Activated T-helper 2 cell treated with anti-CD3 and anti-CD28 coated beads, Interferon-gamma antibody, Interleukin-2, Interleukin-4, amounts not matched to agents 10 μg/mL and 5 μg/mL and 100 μg/mL, durations not matched to agents 14 hours and 24 hours and 36 hours (primary cell): Measurements from ENCODE around the gene NUP160. TPM values are rescaled to one million over a fixed set of nuclear protein-coding genes. Genes with fewer than 3 reads are reported as not detected.
"Not testable (repeated sequence)": the region's sequence is repeated elsewhere in the genome, so short reads cannot be mapped to it uniquely, and the experiment has no call there.

Source experiments
- DNase-seq: peaks from one replicate; pipeline ENCODE4 v3.0.0; 2021; ENCODE audit warnings: low spot score
- H3K27ac Mint-ChIP-seq: one replicate; pipeline ENCODE4 v1.8.0; 2021; ENCODE audit warnings: mixed read lengths
- H3K27me3 Mint-ChIP-seq: one replicate; pipeline ENCODE4 v1.8.0; 2021; ENCODE audit warnings: low read depth, mixed read lengths
- H3K36me3 Mint-ChIP-seq: one replicate; pipeline ENCODE4 v1.8.0; 2021; ENCODE audit warnings: low read depth, mixed read lengths
- H3K4me1 Mint-ChIP-seq: one replicate; pipeline ENCODE4 v1.8.0; 2021; ENCODE audit warnings: low read depth, mixed read lengths
- H3K4me3 Mint-ChIP-seq: one replicate; pipeline ENCODE4 v1.8.0; 2021; ENCODE audit warnings: low read depth, mild to moderate bottlenecking, moderate library complexity, mixed read lengths
- H3K9me3 Mint-ChIP-seq: one replicate; pipeline ENCODE4 v1.8.0; 2021; ENCODE audit warnings: mixed read lengths
- intact Hi-C: fragments of 100-400 bp; cut with micrococcal nuclease; formaldehyde crosslinking; loops from one replicate; pipeline ENCODE4 v1.15.1; 2023
- total RNA-seq: library from RNA; stranded (reverse); gene quantifications from 2 replicates; pipeline ENCODE4 v1.2.3, GENCODE V29; 2022

The NUP160 gene
- total RNA-seq, 1 donor from 2014 or later: 81.2 TPM

GRCh38 chr11:47857485-47857884 lies 9.3 kb upstream of the NUP160 start:
- Mint-ChIP-seq H3K27me3 (no peaks in the 10 kb centered on the region), H3K4me1 (peaks cover 6% of the 10 kb centered on the region)
- intact Hi-C loops: loop anchor here (10.0 kb wide), 1 partner anchor 483 kb away; the partner anchor contains the start of gene SPI1

GRCh38 chr11:47856186-47856585 lies 8.0 kb upstream of the NUP160 start:
- no peaks in the 10 kb centered on the region for H3K27me3 Mint-ChIP-seq
- intact Hi-C loops: loop anchor here (10.0 kb wide), 1 partner anchor 481 kb away; the partner anchor contains the start of gene SPI1
- H3K36me3 Mint-ChIP-seq: no peaks in the 10 kb centered on the region
- peaks cover 6% of the 10 kb centered on the region for H3K4me1 Mint-ChIP-seq
- H3K4me3 Mint-ChIP-seq: no peak overlapping the region
- no peak overlapping the region for H3K27ac Mint-ChIP-seq
- H3K9me3 Mint-ChIP-seq: no peaks in the 10 kb centered on the region
- no peak for DNase-seq

More at GRCh38 chr11:47857485-47857884, 9.3 kb upstream of the NUP160 start:
- Mint-ChIP-seq H3K27ac (no peak overlapping the region), H3K36me3 (no peaks in the 10 kb centered on the region), H3K9me3 (no peaks in the 10 kb centered on the region), H3K4me3 (no peak overlapping the region)
- DNase-seq: no peak

GRCh38 chr11:47854667-47855066 lies 6.5 kb upstream of the NUP160 start:
- no peak overlapping the region for H3K4me3 Mint-ChIP-seq
- no peak overlapping the region for H3K27ac Mint-ChIP-seq
- no peaks in the 10 kb centered on the region for H3K9me3 Mint-ChIP-seq
- no peaks in the 10 kb centered on the region for H3K36me3 Mint-ChIP-seq
- no peak for DNase-seq
- no peaks in the 10 kb centered on the region for H3K27me3 Mint-ChIP-seq
- peaks cover 15% of the 10 kb centered on the region for H3K4me1 Mint-ChIP-seq
- intact Hi-C loops: loop anchor here (10.0 kb wide), 1 partner anchor 480 kb away; the partner anchor contains the start of gene SPI1

GRCh38 chr11:47852053-47852452 lies 3.9 kb upstream of the NUP160 start:
- no peak for DNase-seq
- no peak overlapping the region for H3K4me3 Mint-ChIP-seq
- intact Hi-C loops: loop anchor here (10.0 kb wide), 1 partner anchor 477 kb away; the partner anchor contains the start of gene SPI1
- H3K9me3 Mint-ChIP-seq: no peaks in the 10 kb centered on the region
- H3K4me1 Mint-ChIP-seq: peaks cover 26% of the 10 kb centered on the region
- H3K27me3 Mint-ChIP-seq: no peaks in the 10 kb centered on the region
- H3K36me3 Mint-ChIP-seq: peaks cover 6% of the 10 kb centered on the region
- H3K27ac Mint-ChIP-seq: no peak overlapping the region

GRCh38 chr11:47850337-47850736 lies 2.2 kb upstream of the NUP160 start:
- H3K36me3 Mint-ChIP-seq: peaks cover 23% of the 10 kb centered on the region
- DNase-seq: no peak

GRCh38 chr11:47848700-47849155 lies 578 bp upstream of the NUP160 start:
- peaks cover 33% of the 10 kb centered on the region for H3K4me1 Mint-ChIP-seq
- intact Hi-C loops: loop anchor here (1.0 to 10.0 kb wide), 6 partner anchors 51 to 421 kb away; partner anchors contain the start of genes FNBP4, KBTBD4, MTCH2 and NDUFS3
- H3K4me3 Mint-ChIP-seq: peak overlapping the region; percentile 97
- no peaks in the 10 kb centered on the region for H3K27me3 Mint-ChIP-seq
- H3K36me3 Mint-ChIP-seq: peaks cover 25% of the 10 kb centered on the region
- no peaks in the 10 kb centered on the region for H3K9me3 Mint-ChIP-seq
- DNase-seq: no peak
- peak overlapping the region; percentile 98 for H3K27ac Mint-ChIP-seq

More at GRCh38 chr11:47850337-47850736, 2.2 kb upstream of the NUP160 start:
- Mint-ChIP-seq H3K4me1 (peaks cover 33% of the 10 kb centered on the region), H3K27me3 (no peaks in the 10 kb centered on the region), H3K27ac (peak overlapping the region; percentile 74), H3K4me3 (peak overlapping the region; percentile 59), H3K9me3 (no peaks in the 10 kb centered on the region)
- intact Hi-C loops: loop anchor here (10.0 kb wide), 1 partner anchor 476 kb away; the partner anchor contains the start of gene SPI1

GRCh38 chr11:47847537-47847891 lies 636 bp downstream of the NUP160 start:
- no peak for DNase-seq
- intact Hi-C loops: loop anchor here (1.0 to 10.0 kb wide), 5 partner anchors 50 to 420 kb away; partner anchors contain the start of genes KBTBD4, NDUFS3 and PSMC3
- H3K36me3 Mint-ChIP-seq: peaks cover 25% of the 10 kb centered on the region
- no peaks in the 10 kb centered on the region for H3K27me3 Mint-ChIP-seq
- H3K4me3 Mint-ChIP-seq: peak overlapping the region; percentile 97
- peak overlapping the region; percentile 98 for H3K27ac Mint-ChIP-seq
- no peaks in the 10 kb centered on the region for H3K9me3 Mint-ChIP-seq
- peaks cover 33% of the 10 kb centered on the region for H3K4me1 Mint-ChIP-seq

GRCh38 chr11:47846998-47847397 lies 1.2 kb downstream of the NUP160 start:
- Mint-ChIP-seq H3K36me3 (peaks cover 25% of the 10 kb centered on the region), H3K4me1 (peaks cover 33% of the 10 kb centered on the region), H3K4me3 (peak overlapping the region; percentile 97), H3K9me3 (no peaks in the 10 kb centered on the region), H3K27ac (peak overlapping the region; percentile 98), H3K27me3 (no peaks in the 10 kb centered on the region)
- no peak for DNase-seq
- intact Hi-C loops: loop anchor here (1.0 to 10.0 kb wide), 5 partner anchors 50 to 420 kb away; partner anchors contain the start of genes KBTBD4, NDUFS3 and PSMC3

GRCh38 chr11:47843361-47844055 lies 4.6 kb downstream of the NUP160 start:
- Mint-ChIP-seq H3K27me3 (no peaks in the 10 kb centered on the region), H3K4me3 (no peak overlapping the region), H3K36me3 (peaks cover 42% of the 10 kb centered on the region), H3K27ac (no peak overlapping the region), H3K4me1 (peaks cover 9% of the 10 kb centered on the region), H3K9me3 (no peaks in the 10 kb centered on the region)
- intact Hi-C loops: loop anchor here (10.0 kb wide), 1 partner anchor 269 kb away; the partner anchor contains the start of genes KBTBD4 and NDUFS3
- no peak for DNase-seq

- no peak for DNase-seq
- H3K27me3 Mint-ChIP-seq: no peaks in the 10 kb centered on the region
- H3K36me3 Mint-ChIP-seq: peaks cover 48% of the 10 kb centered on the region
- H3K9me3 Mint-ChIP-seq: no peaks in the 10 kb centered on the region
- H3K4me1 Mint-ChIP-seq: peaks cover 9% of the 10 kb centered on the region
- intact Hi-C loops: loop anchor here (10.0 kb wide), 1 partner anchor 268 kb away; the partner anchor contains the start of genes KBTBD4 and NDUFS3
- H3K27ac Mint-ChIP-seq: no peak overlapping the region
- H3K4me3 Mint-ChIP-seq: no peak overlapping the region
These were observed 5.4 kb downstream of the NUP160 start for GRCh38 chr11:47842749-47843148.

- no peak overlapping the region for H3K4me3 Mint-ChIP-seq
- DNase-seq: no peak
- intact Hi-C loops: no loop called here
- H3K4me1 Mint-ChIP-seq: peaks cover 3% of the 10 kb centered on the region
- H3K36me3 Mint-ChIP-seq: peaks cover 63% of the 10 kb centered on the region
- H3K27ac Mint-ChIP-seq: no peak overlapping the region
- H3K27me3 Mint-ChIP-seq: no peaks in the 10 kb centered on the region
- H3K9me3 Mint-ChIP-seq: no peaks in the 10 kb centered on the region
These were observed 10.2 kb downstream of the NUP160 start for GRCh38 chr11:47837929-47838328.

GRCh38 chr11:47837292-47837691 lies 10.9 kb downstream of the NUP160 start:
- intact Hi-C loops: no loop called here

GRCh38 chr11:47830013-47830412 lies 18.1 kb downstream of the NUP160 start:
- H3K36me3 Mint-ChIP-seq: peaks cover 86% of the 10 kb centered on the region
- intact Hi-C loops, H3K9me3 Mint-ChIP-seq, H3K27me3 Mint-ChIP-seq, H3K27ac Mint-ChIP-seq, H3K4me3 Mint-ChIP-seq, DNase-seq: not testable (repeated sequence)
- peaks cover 15% of the 10 kb centered on the region for H3K4me1 Mint-ChIP-seq

More at GRCh38 chr11:47837292-47837691, 10.9 kb downstream of the NUP160 start:
- DNase-seq: no peak
- H3K4me3 Mint-ChIP-seq: no peak overlapping the region
- peaks cover 69% of the 10 kb centered on the region for H3K36me3 Mint-ChIP-seq
- H3K27me3 Mint-ChIP-seq: no peaks in the 10 kb centered on the region
- H3K27ac Mint-ChIP-seq: no peak overlapping the region
- H3K4me1 Mint-ChIP-seq: peaks cover 3% of the 10 kb centered on the region
- H3K9me3 Mint-ChIP-seq: no peaks in the 10 kb centered on the region
